Fibroblast of lung (primary cell): ENCODE data around the gene HNF4A.

Source experiments
- EZH2 ChIP-seq: IDR thresholded peaks from 2 replicates; pipeline ENCODE4 v1.5.1; 2012; ENCODE audit warnings: low read length, control low read depth, mild to moderate bottlenecking; ENCODE audit errors: missing control alignments
- TF ChIP-seq, protein P1 (sequence below), 2 donors: IDR thresholded peaks in 1 of 2; conservative IDR thresholded peaks in 1 of 2; 1 replicate in 1 of 2; 2 replicates in 1 of 2; pipeline ENCODE4 v1.5.1; 2011 to 2012; ENCODE audit warnings: low read length in 2 of 2, control low read depth in 1 of 2, inconsistent platforms in 1 of 2, low read depth in 1 of 2, mild to moderate bottlenecking in 1 of 2

DNA sequence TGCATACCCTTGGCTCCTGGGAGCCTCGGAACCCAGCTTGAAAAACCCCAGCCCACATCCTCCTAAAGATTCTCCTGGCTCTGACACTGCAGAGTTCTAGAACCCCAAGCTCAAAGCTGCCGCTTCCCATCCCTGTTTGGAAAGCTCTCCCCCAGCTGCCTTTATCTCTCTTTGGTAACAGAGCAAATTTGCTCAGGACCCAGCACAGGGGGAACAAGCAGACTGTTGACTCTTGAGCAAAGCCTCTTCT, 38.9 kb downstream of the HNF4A start:
- TF ChIP-seq, protein P1, sequence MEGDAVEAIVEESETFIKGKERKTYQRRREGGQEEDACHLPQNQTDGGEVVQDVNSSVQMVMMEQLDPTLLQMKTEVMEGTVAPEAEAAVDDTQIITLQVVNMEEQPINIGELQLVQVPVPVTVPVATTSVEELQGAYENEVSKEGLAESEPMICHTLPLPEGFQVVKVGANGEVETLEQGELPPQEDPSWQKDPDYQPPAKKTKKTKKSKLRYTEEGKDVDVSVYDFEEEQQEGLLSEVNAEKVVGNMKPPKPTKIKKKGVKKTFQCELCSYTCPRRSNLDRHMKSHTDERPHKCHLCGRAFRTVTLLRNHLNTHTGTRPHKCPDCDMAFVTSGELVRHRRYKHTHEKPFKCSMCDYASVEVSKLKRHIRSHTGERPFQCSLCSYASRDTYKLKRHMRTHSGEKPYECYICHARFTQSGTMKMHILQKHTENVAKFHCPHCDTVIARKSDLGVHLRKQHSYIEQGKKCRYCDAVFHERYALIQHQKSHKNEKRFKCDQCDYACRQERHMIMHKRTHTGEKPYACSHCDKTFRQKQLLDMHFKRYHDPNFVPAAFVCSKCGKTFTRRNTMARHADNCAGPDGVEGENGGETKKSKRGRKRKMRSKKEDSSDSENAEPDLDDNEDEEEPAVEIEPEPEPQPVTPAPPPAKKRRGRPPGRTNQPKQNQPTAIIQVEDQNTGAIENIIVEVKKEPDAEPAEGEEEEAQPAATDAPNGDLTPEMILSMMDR (conservative IDR thresholded peaks at IDR 0.05 in 1 of 2, IDR thresholded peaks at IDR 0.05 in 1 of 2; ENCODE audit: low read depth in 1 of 2, low read length in 2 of 2): no peak
- TF ChIP-seq EZH2: no peak
